Erythroblast (primary cell): Measurements from ENCODE around the gene EIPR1.

Source experiments
- GATA1 ChIP-seq: IDR thresholded peaks from 2 replicates; pipeline ENCODE4 v1.6.1; 2011; ENCODE audit warnings: low read depth, mild to moderate bottlenecking, control low read depth, low read length, moderate library complexity
- POLR2A ChIP-seq: IDR thresholded peaks from 2 replicates; pipeline ENCODE4 v1.6.1; 2011; ENCODE audit warnings: mild to moderate bottlenecking, low read length

DNA sequence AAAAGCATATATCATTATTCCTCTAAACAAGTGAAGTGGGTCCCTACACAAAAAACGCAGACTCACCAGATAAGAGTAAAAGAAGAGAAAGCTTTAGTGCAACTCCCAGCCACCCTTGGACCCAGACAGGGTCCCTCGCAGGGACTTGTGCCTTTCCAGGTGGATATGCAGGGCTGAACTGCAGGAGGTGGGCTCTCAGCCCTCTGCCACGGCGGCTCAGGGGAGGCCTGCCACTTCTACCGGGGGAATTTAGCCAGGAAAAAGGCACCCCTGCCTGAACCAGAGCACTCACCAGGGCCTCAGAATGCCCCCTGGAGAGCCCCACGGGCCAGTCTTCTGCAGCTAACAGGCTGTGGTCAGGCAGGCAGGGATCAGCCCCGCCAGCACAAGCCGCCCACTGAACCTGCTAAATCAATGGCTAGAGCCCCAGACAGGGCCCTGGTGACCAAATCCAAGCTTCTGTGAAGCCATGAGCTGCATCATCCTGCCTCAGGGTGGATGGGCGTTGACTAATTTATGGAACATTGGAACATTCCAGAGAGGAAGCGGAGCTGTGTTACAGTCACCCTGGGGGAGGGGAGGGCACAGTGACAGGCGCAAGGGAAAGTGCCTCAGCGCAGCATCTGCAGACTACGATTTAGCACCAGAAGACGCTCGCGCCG, 209.3 kb downstream of the EIPR1 start:
- TF ChIP-seq POLR2A, result no peak
- no peak for TF ChIP-seq GATA1
